SJCRH30 (cell line): Measurements from ENCODE around the gene RIGI. TPM values are rescaled to one million over a fixed set of nuclear protein-coding genes. Genes with fewer than 3 reads are reported as not detected.

Source experiments
- DNase-seq, 2 experiments: peaks; one replicate each; pipeline ENCODE4 v3.0.0-alpha.2; 2015 to 2020
- H3K27ac ChIP-seq: fragments of 250-450 bp; sonication (Bioruptor Pico); 2 replicates; pipeline ENCODE4 v1.5.1; 2020; ENCODE audit warnings: mild to moderate bottlenecking, moderate library complexity
- H3K27me3 ChIP-seq: fragments of 250-450 bp; sonication (Bioruptor Pico); 2 replicates; pipeline ENCODE4 v1.5.1; 2020; ENCODE audit warnings: mild to moderate bottlenecking, moderate library complexity
- H3K36me3 ChIP-seq: fragments of 250-450 bp; sonication (Bioruptor Pico); 2 replicates; pipeline ENCODE4 v1.5.1; 2020; ENCODE audit warnings: mild to moderate bottlenecking, moderate library complexity
- H3K4me1 ChIP-seq: fragments of 250-450 bp; sonication (Bioruptor Pico); 2 replicates; pipeline ENCODE4 v1.5.1; 2020; ENCODE audit warnings: mild to moderate bottlenecking, moderate library complexity
- H3K4me3 ChIP-seq: fragments of 250-450 bp; sonication (Bioruptor Pico); 2 replicates; pipeline ENCODE4 v1.5.1; 2020; ENCODE audit warnings: mild to moderate bottlenecking, moderate library complexity
- H3K9me3 ChIP-seq: fragments of 250-450 bp; sonication (Bioruptor Pico); replicated peaks from 2 replicates; pipeline ENCODE4 v1.5.1; 2020; ENCODE audit warnings: mild to moderate bottlenecking, moderate library complexity
- total RNA-seq: library from RNA; depleted of rRNA; stranded (reverse); fragments of >200 nt; shearing (Covaris generic); gene quantifications from 2 replicates; pipeline ENCODE4 v1.2.3, GENCODE V29; 2014; rRNA removed

RIGI gene
- total RNA-seq, 1 experiment from 2014 or later, result 4.4 TPM

- DNase-seq, result no peak
- H3K27me3 ChIP-seq, result no peaks in the 10 kb centered on the region
Measured at GRCh38 chr9:32503008-32503407, 23.0 kb downstream of the RIGI start.

GRCh38 chr9:32502464-32502863 is 23.5 kb downstream of the RIGI start:
- peak in 1 of 2 experiments; percentile 5 for DNase-seq
- Histone ChIP-seq H3K36me3 (no peaks in the 10 kb centered on the region; the same call in 1 of the 2 replicates), H3K4me1 (no peaks in the 10 kb centered on the region), H3K27ac (no peak overlapping the region), H3K4me3 (no peak overlapping the region), H3K9me3 (no peaks in the 10 kb centered on the region), H3K27me3 (no peaks in the 10 kb centered on the region)

More at GRCh38 chr9:32503008-32503407, 23.0 kb downstream of the RIGI start:
- H3K36me3 ChIP-seq, result no peaks in the 10 kb centered on the region; the same call in 1 of the 2 replicates
- no peaks in the 10 kb centered on the region for H3K4me1 ChIP-seq
- no peaks in the 10 kb centered on the region for H3K9me3 ChIP-seq
- H3K27ac ChIP-seq, result no peak overlapping the region
- no peak overlapping the region for H3K4me3 ChIP-seq

- Histone ChIP-seq H3K4me1 (no peaks in the 10 kb centered on the region), H3K4me3 (no peak overlapping the region), H3K36me3 (no peaks in the 10 kb centered on the region; the same call in 1 of the 2 replicates), H3K9me3 (no peaks in the 10 kb centered on the region), H3K27me3 (no peaks in the 10 kb centered on the region), H3K27ac (no peak overlapping the region)
- no peak for DNase-seq
Measured at GRCh38 chr9:32501868-32502267, 24.1 kb downstream of the RIGI start.

GRCh38 chr9:32500768-32501167 is 25.2 kb downstream of the RIGI start:
- no peak overlapping the region for H3K27ac ChIP-seq
- H3K4me1 ChIP-seq, result no peaks in the 10 kb centered on the region
- no peaks in the 10 kb centered on the region for H3K36me3 ChIP-seq
- no peaks in the 10 kb centered on the region for H3K27me3 ChIP-seq
- no peak overlapping the region for H3K4me3 ChIP-seq
- DNase-seq, result no peak
- H3K9me3 ChIP-seq, result no peaks in the 10 kb centered on the region

GRCh38 chr9:32497921-32498320 is 28.1 kb downstream of the RIGI start:
- Histone ChIP-seq H3K4me3 (no peak overlapping the region), H3K4me1 (no peaks in the 10 kb centered on the region), H3K9me3 (no peaks in the 10 kb centered on the region), H3K27me3 (no peaks in the 10 kb centered on the region), H3K27ac (no peak overlapping the region), H3K36me3 (no peaks in the 10 kb centered on the region)
- no peak for DNase-seq

- H3K36me3 ChIP-seq, result peaks cover 6% of the 10 kb centered on the region
- DNase-seq, result no peak
- peaks cover 29% of the 10 kb centered on the region for H3K4me1 ChIP-seq
- no peak overlapping the region for H3K27ac ChIP-seq
- no peaks in the 10 kb centered on the region for H3K27me3 ChIP-seq
- no peak overlapping the region for H3K4me3 ChIP-seq
- no peaks in the 10 kb centered on the region for H3K9me3 ChIP-seq
Measured at GRCh38 chr9:32490601-32491000, 35.4 kb downstream of the RIGI start.

GRCh38 chr9:32487981-32488380 is 38.0 kb downstream of the RIGI start:
- no peak overlapping the region for H3K4me3 ChIP-seq
- peak overlapping the region; percentile 82 for H3K27ac ChIP-seq
- no peaks in the 10 kb centered on the region for H3K27me3 ChIP-seq
- peaks cover 29% of the 10 kb centered on the region for H3K4me1 ChIP-seq
- peaks cover 6% of the 10 kb centered on the region for H3K36me3 ChIP-seq
- DNase-seq, result peak; percentile 63 to 88
- H3K9me3 ChIP-seq, result no peaks in the 10 kb centered on the region

GRCh38 chr9:32486839-32487562 is 39.0 kb downstream of the RIGI start:
- peak overlapping the region; percentile 82 for H3K27ac ChIP-seq
- DNase-seq, result peak in 1 of 2 experiments; percentile 9

GRCh38 chr9:32483343-32483742 is 42.7 kb downstream of the RIGI start:
- Histone ChIP-seq H3K36me3 (peaks cover 9% of the 10 kb centered on the region), H3K4me1 (peaks cover 12% of the 10 kb centered on the region), H3K4me3 (no peak overlapping the region), H3K9me3 (no peaks in the 10 kb centered on the region), H3K27ac (no peak overlapping the region), H3K27me3 (no peaks in the 10 kb centered on the region)
- no peak for DNase-seq

More at GRCh38 chr9:32486839-32487562, 39.0 kb downstream of the RIGI start:
- H3K4me3 ChIP-seq, result no peak overlapping the region
- H3K36me3 ChIP-seq, result peaks cover 6% of the 10 kb centered on the region
- no peaks in the 10 kb centered on the region for H3K9me3 ChIP-seq
- H3K27me3 ChIP-seq, result no peaks in the 10 kb centered on the region
- peaks cover 29% of the 10 kb centered on the region for H3K4me1 ChIP-seq

Other genes with a start within 250 kb of the RIGI start
- gene ACO1, start 141.6 kb downstream of the RIGI start, total RNA-seq, result 50.2 and 51.4 TPM in 2 replicates
- gene SMIM27, start 26.1 kb upstream of the RIGI start, total RNA-seq, result 2.2 and 3.1 TPM in 2 replicates
- 29.1 and 32.1 TPM in 2 replicates for gene TOPORS, start 26.4 kb upstream of the RIGI start, total RNA-seq
- gene NDUFB6, start 47.0 kb upstream of the RIGI start, total RNA-seq, result 73.1 and 75.1 TPM in 2 replicates
- 0.02 TPM in 1 of 2 replicates, not detected in the other for gene TAF1L, start 109.5 kb upstream of the RIGI start, total RNA-seq